ENCODE measurements around the gene CRYBB3.
A peak's percentile ranks its signal among the peaks of the same experiment; 100 is the strongest.
"Not testable (repeated sequence)": the region's sequence is repeated elsewhere in the genome, so short reads cannot be mapped to it uniquely, and the experiment has no call there.

The CRYBB3 gene

DNA sequence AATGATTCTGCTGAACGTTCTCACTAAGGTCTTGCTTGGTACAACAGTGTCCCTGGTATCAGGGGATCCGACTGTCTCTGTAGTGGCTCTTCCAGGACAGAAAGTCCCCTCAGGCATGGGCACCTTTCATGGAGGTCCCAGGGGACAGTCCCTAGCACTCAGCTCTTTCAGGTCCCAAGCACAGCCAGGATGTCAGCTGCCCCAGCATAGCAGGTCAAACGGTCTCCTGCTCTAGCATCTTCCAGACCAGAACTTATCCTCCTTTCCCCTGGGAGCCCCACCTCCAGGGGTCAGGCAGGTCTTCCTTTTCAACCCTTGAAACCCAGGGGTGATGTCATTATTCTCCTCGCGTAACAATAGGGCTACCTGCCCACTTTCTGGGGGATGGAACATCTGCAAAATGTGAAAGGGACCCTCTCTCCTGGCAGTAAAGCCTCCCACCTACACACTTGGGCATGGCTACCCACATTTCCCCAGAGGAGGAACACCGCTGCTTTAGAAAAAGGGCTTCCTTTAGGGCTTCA lies 24.7 kb upstream of the CRYBB3 start:
- no peak for DNase-seq (ENCODE audit: low read depth)

- DNase-seq (ENCODE audit: low read depth): no peak
These were observed 23.5 kb upstream of the CRYBB3 start for GRCh38 chr22:25176175-25176574.

- no peak for DNase-seq (ENCODE audit: low read depth)
These were observed 22.9 kb upstream of the CRYBB3 start for GRCh38 chr22:25176799-25177198.

GRCh38 chr22:25177226-25177625 lies 22.4 kb upstream of the CRYBB3 start:
- no peak for DNase-seq (ENCODE audit: low read depth)

DNA sequence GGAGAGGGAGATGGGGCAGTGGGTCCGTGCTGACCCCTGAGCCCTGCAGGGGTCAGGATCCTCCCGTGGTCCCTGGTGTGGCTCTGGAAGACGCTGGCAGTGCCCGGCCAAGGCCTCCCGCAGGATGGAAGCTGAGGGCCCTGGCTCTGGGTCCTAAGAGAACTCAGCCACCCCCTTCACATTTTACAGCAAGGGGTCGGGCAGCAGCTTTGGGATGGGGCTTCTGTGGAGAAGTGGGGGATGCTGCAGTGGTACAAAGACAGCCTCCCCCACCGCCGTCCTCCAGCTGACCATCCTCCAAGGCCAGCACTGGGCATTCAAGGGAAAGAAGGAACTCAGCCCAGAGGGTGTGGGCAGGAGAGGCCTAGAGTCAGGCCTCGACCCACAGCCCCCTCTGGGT lies 21.8 kb upstream of the CRYBB3 start:
- DNase-seq (ENCODE audit: low read depth): no peak

- not testable (repeated sequence) for DNase-seq (ENCODE audit: low read depth)
These were observed 21.3 kb upstream of the CRYBB3 start for GRCh38 chr22:25178348-25178747.

DNA sequence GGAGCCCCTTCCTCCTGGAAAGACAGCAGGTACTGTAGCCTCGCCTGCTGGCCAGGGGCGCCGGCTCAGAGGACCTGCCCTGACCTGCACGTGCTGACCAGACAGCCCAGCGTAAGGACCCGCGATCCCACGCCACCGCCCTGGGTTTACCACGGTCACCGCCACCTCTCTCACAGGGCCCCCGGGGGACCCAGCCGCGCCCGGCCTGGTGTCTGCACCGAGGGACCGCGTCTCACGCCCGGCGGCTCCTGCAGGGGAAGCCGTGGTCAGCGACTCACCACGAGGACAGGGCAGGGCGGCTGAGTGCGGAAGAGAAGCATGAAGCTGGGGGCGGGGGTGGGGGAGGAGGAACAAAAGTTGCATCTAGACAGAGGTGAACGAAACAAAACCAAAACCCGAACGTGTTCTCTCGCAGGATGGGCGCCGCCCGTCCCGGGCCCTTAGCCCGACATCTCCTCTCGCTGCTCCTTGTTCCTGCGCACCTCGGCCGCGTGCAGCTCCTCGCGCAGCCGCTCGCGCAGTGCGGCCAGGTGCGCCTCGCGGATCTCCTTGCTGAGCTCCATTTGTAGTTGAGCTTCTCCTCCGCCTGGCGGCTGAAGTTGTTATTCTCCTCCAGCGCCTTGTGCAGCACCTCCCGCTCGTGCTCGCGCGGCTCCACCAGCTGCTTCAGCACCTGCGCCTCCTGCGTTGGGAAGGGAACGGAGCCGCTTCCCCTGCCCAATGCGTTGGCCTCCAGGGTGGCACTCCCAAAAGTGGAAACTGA lies 20.6 kb upstream of the CRYBB3 start:
- not testable (repeated sequence) for DNase-seq (ENCODE audit: low read depth)

DNA sequence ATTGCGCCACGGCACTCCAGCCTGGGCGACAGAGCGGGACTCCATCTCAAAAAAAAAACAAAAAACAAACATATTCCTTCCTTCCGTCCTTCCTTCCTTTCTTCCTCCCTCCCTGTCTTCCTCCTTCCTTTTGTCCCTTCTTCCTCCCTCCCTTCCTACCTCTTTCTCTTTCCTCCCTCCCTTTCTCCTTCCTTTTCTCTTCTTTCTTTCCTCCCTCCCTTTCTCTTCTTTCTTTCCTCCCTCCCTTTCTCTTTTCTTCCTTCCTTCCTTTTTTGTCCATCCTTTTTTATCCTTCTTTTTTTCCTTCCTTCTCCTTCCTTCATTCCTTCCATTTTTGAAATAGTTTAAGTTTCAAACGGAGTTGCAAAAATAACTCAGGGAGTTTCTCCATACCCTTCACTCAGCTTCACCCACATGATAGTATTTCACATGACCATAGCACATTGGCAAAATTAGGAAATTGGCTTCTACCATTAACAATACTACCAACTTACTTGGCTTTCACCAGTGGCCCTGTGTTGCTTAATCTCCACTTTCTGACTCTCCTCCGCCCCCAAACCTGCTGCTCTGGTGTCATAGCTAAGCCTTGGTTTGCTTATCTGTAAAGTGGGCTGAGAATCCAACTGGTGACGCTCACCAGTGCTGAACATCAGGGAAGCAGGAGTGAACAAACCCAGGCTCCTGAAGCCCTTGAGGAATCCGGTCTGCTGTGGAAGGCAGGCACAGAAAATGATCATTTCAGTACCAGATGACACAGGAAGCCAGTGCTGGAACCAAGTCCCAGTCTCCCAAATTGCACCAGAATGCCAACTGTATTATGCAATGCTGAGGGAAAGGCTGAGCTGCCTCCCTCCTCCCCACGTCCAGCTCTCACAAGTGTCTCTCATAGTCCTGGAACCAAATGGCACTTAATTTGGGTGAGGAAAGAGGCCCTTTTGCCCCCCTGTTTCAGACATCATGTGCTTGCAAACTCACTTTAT lies 17.2 kb upstream of the CRYBB3 start:
- DNase-seq (ENCODE audit: low read depth): no peak

DNA sequence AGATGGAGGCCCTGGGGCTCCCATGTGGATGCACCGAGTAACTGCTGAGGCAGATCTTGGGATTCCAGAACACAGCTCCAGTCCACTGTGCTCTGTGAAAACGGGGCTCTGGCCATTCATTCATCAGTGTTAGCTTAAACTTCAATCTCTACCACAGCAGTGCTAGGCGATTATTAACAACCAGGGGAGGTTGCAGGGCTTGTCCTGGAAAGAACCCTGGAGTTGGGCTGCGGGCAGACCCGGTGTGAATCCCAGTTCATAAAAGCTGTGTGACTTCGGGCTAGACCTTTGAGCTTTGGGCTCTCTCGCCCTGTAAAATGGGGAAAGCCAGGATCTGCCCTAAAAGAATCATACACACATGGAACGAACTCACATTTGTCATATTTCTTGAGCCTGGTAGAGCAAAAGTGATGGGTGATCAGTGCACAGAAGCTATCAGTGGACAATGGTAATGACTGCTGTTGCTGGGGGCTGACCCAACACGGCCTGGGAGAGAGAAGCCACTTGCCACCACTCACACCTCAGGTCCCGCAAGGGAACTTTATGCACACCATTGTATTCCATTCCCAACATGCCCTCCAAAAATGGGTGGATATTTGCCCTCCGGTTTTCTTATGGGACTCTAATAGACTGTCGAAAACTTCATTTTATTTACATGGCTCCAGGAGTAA lies 15.6 kb upstream of the CRYBB3 start:
- DNase-seq (ENCODE audit: low read depth): no peak

DNA sequence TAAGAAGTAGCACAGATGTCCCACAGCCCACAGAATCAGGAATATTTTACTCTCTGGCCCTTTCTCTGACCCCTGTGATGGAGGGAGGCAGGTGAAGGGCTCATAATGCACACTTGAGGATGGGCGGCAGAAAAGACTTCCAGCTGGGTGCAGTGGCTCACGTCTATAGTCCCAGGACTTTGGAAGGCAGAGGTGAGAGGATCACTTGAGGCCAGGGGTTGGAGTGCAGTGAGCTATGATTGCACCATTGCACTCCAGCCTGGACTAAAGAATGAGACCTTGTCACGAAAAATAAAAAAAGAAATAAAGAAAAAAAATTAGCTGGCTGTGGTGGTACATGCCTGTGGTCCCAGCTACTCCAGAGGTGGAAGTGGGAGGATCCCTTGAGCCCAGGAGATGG lies 13.5 kb upstream of the CRYBB3 start:
- no peak for DNase-seq (ENCODE audit: low read depth)

DNA sequence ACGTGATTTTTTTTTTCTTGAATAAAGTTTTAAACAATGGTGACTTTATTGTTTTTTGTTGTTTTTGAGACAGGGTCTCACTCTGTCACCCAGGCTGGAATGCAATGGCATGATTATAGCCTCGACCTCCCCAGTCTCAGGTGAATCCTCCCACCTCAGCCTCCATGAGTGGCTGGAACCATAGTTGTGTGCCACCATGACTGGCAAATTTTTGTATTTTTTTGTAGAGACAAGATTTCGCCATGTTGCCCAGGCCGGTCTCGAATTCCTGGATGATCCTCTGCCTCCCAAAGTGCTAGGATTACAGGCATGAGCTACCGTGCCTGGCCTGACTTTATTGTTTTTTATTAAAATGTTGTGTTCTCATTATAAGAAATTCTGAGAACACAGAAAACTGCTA lies 12.2 kb upstream of the CRYBB3 start:
- no peak for DNase-seq (ENCODE audit: low read depth)

DNA sequence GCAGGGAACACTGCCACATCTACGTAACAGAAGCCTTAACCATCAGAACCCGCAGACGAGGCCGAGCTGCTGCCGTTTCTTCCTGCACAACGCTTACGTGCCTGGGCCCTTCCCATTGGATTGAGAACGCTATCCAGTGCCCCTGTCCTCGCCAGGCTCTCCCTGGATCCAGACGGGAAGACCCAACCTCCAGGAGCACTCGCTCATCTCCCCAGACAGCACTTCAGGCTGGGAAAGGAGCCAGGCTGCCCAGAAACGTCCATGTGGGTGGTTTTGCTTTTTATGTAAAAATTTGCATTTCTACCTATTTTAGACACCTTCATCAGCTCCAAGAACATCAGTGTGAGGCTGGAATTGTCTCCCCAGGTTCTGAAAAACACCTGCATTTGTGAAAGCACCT lies 7.3 kb upstream of the CRYBB3 start:
- no peak for DNase-seq (ENCODE audit: low read depth)

GRCh38 chr22:25193130-25193529 lies 6.5 kb upstream of the CRYBB3 start:
- DNase-seq (ENCODE audit: low read depth): no peak

DNA sequence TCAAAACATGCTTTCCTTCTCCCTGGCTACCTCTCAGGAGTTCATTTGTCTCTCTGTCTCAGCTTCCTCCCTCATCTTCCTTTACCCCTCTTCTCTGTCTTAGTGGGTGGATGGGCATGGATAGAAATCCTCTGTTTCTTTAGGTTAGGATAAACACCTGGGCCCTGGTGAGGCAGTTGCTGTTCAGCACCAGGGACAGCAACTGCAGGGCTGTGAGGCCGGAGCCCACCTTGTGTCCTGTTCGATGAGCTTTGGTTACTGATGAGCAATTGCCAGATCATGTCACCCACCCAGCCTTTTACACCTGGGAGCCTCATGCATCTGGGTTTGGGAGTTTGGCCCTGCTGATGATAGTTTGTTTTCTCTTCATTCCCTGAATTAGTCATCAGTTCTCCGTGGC lies 6.1 kb upstream of the CRYBB3 start:
- DNase-seq (ENCODE audit: low read depth): no peak

GRCh38 chr22:25196326-25196725 lies 3.3 kb upstream of the CRYBB3 start:
- DNase-seq (ENCODE audit: low read depth): no peak

DNA sequence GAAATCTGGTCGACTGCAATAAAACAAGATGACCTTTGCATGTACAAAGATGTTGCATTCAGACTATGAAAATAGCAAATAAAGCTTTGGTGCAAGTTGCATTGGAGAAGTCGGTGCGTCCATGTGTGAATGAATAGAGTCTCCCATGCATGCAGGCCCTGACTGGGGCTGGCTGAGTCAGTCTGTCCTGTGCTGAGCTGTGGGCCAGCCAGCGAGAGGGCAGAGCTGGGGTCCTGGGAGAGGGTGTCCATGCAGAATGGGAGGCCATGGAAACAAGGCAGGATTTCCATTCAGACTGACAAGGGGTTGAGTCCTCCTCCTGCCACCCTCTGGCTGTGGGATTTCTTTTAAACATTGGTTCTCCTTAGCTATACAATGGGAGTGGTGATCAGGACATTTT lies 2.3 kb upstream of the CRYBB3 start:
- DNase-seq (ENCODE audit: low read depth): no peak

- DNase-seq (ENCODE audit: low read depth): no peak
These were observed 1.3 kb downstream of the CRYBB3 start for GRCh38 chr22:25200967-25201366.

DNA sequence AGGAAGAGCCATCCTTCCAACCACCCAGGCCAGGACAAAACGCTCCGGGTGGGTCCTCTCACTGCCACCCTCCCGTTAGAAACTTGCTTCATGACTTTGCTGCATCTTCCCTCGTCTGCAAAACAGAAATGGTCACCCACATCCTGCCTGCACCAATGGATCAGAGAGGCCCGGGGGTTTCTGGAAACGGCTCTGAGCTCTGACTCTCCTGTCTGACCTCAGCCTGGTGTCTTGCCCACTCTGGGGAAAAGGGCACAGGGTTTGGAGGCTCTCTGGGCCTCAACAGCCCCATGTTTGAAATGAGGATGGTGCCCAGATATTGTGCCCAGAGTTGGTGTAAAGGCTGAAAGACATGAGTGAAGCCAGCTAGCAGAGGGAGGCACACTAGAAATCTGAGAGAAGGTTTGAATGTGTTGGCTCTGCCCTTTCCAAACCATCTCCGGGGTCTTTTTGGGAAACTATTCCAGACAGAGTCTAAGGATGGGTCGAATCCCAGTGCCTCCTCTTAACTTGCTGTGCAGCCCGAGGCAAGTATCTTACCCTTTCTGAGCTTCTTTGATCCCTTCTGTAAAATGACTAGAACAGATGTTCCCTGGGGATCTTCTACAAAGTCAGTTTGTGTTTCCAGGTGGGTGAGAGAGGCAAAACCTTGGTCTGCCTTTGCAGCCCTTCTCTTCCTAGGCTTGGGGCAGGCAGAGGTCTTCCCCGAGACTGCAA lies 2.1 kb downstream of the CRYBB3 start:
- no peak for DNase-seq (ENCODE audit: low read depth)

- DNase-seq (ENCODE audit: low read depth): peak; percentile 8
These were observed 2.7 kb downstream of the CRYBB3 start for GRCh38 chr22:25202290-25202921.

DNA sequence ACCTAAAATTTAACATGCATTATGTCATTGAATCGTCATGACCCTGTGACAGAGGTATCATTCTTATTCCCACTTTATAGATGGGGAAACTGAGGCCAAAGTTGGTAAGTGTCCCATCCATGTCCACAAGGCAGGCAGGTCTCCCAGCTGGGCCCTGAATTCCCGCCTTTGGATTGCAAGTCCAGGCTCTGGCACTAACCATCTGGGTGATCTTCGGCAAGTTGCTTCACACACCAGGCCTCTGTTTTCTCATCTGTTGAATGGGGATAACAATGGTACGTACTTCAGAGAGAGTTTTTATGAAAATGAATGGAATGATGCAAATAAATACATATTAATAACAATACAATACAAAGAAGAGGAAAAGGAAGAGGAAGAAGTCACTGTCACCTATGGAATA lies 3.4 kb downstream of the CRYBB3 start:
- DNase-seq (ENCODE audit: low read depth): no peak

GRCh38 chr22:25204547-25204946 lies 4.9 kb downstream of the CRYBB3 start:
- DNase-seq (ENCODE audit: low read depth): not testable (repeated sequence)

Measured in stimulated activated CD8-positive, alpha-beta memory T cell treated with anti-CD3 and anti-CD28 coated beads, Interleukin-12 subunit alpha, Interleukin-12 subunit beta, amount 100 ng/mL, for 4 hours (primary cell).